ENCODE data around the gene BRCA1.
"Not testable (repeated sequence)": the region's sequence is repeated elsewhere in the genome, so short reads cannot be mapped to it uniquely, and the experiment has no call there.

The BRCA1 gene

GRCh38 chr17:43125133-43125966 is at the start of gene BRCA1:
BRCA1 (minus strand) TSS chr17:43125364; CDS start chr17:43124096, 1,268 bp downstream.
- peak; percentile 96 for DNase-seq

- peak; percentile 45 for DNase-seq
Observed at GRCh38 chr17:43171586-43172487, 46.7 kb upstream of the BRCA1 start.

GRCh38 chr17:43170766-43171585 is 45.8 kb upstream of the BRCA1 start, which contains the start of gene NBR1:
NBR1 (plus strand) TSS chr17:43171214; CDS start chr17:43175800, 4,586 bp downstream.
- peak; percentile 95 for DNase-seq

- peak; percentile 88 for DNase-seq
Observed at GRCh38 chr17:43170140-43170765, 45.1 kb upstream of the BRCA1 start.

GRCh38 chr17:43169561-43170139 is 44.5 kb upstream of the BRCA1 start:
- peak; percentile 47 for DNase-seq

GRCh38 chr17:43165971-43166370 is 40.8 kb upstream of the BRCA1 start:
- not testable (repeated sequence) for DNase-seq

- DNase-seq: not testable (repeated sequence)
Observed at GRCh38 chr17:43159957-43160356, 34.8 kb upstream of the BRCA1 start.

GRCh38 chr17:43159232-43159631 is 34.1 kb upstream of the BRCA1 start:
- DNase-seq: not testable (repeated sequence)

GRCh38 chr17:43155666-43156065 is 30.5 kb upstream of the BRCA1 start:
- DNase-seq: no peak

- not testable (repeated sequence) for DNase-seq
Observed at GRCh38 chr17:43153197-43153835, 28.2 kb upstream of the BRCA1 start.

- no peak for DNase-seq
Observed at GRCh38 chr17:43151880-43152456, 26.8 kb upstream of the BRCA1 start.

GRCh38 chr17:43146649-43147048 is 21.5 kb upstream of the BRCA1 start:
- DNase-seq: no peak

GRCh38 chr17:43143201-43143600 is 18.0 kb upstream of the BRCA1 start:
- DNase-seq: no peak

- no peak for DNase-seq
Observed at GRCh38 chr17:43142153-43142552, 17.0 kb upstream of the BRCA1 start.

- no peak for DNase-seq
Observed at GRCh38 chr17:43140396-43141332, 15.5 kb upstream of the BRCA1 start.

GRCh38 chr17:43138531-43138930 is 13.4 kb upstream of the BRCA1 start:
- not testable (repeated sequence) for DNase-seq

GRCh38 chr17:43136574-43136973 is 11.4 kb upstream of the BRCA1 start:
- not testable (repeated sequence) for DNase-seq

GRCh38 chr17:43135454-43135819 is 10.3 kb upstream of the BRCA1 start:
- DNase-seq: no peak

- DNase-seq: no peak
Observed at GRCh38 chr17:43134774-43135453, 9.8 kb upstream of the BRCA1 start.

Measured in stimulated activated CD8-positive, alpha-beta memory T cell treated with anti-CD3 and anti-CD28 coated beads, Interleukin-4, amount 100 ng/mL, for 48 hours (primary cell).